ENCODE results near the gene MYO7A.

DNA sequence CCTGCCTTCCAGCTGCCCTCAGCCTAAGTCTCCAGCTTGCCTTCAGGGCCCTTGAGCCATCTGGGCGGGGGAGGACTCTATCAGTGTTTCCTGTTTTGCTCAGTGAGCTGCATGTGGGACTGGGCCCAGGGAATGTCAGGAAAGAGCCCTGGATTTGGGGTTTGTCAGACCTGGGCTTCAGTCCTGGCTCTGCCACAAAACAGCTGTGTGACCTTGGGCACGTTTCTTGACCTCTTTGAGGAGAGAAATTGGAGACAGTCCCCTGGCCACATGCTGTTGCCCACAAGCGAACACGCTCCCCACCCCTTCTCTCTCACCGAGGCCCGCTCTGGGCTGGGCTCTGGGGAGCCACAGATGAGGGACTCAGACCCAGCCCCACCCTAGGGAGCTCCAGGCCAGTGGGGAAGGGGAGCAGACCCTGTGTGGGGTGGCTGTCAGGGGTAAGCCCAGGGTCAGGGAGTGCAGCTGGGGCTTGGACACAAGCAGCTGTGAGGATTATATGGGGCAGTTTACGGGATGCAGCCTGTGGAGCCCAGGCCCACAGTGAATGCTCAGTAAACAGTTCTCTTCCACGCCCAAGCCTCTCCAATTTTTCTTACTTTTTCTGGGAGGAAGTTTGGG is 12.3 kb downstream of the MYO7A start:
- TF ChIP-seq, protein P1, sequence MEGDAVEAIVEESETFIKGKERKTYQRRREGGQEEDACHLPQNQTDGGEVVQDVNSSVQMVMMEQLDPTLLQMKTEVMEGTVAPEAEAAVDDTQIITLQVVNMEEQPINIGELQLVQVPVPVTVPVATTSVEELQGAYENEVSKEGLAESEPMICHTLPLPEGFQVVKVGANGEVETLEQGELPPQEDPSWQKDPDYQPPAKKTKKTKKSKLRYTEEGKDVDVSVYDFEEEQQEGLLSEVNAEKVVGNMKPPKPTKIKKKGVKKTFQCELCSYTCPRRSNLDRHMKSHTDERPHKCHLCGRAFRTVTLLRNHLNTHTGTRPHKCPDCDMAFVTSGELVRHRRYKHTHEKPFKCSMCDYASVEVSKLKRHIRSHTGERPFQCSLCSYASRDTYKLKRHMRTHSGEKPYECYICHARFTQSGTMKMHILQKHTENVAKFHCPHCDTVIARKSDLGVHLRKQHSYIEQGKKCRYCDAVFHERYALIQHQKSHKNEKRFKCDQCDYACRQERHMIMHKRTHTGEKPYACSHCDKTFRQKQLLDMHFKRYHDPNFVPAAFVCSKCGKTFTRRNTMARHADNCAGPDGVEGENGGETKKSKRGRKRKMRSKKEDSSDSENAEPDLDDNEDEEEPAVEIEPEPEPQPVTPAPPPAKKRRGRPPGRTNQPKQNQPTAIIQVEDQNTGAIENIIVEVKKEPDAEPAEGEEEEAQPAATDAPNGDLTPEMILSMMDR (IDR thresholded peaks at IDR 0.05; ENCODE audit: low read length): no peak
- TF ChIP-seq EZH2 (IDR thresholded peaks at IDR 0.05; ENCODE audit: borderline replicate concordance, low read length): no peak

Data from OCI-LY1 (cell line).